ENCODE measurements around the gene MYL6B. TPM values are rescaled to one million over a fixed set of nuclear protein-coding genes. Genes with fewer than 3 reads are reported as not detected.

MYL6B gene
- total RNA-seq, 2 experiments from 2014 or later, result 6.2 to 6.4 TPM

DNA sequence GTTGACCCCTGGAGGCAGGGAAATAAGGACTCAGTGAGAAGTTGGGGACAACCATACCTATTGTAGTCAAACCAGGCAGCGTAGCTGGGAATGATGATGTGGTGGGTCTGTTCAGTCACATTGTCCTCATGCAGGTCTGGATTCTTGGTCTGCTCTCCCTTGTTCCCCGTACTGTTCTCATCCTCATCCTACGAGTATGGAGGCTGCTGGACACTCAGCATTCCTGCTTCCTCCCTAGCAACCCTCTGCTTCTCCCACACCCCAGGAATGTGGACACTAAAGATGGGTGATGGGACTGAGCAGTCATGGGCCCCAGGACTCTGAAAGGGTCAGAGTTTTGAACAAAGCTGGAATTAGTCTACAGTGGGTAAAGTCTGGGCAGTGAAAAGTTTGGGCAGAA is 26.0 kb downstream of the MYL6B start:
- Mint-ChIP-seq H3K4me1 (ENCODE audit: low read depth) (no peaks in the 10 kb centered on the region), H3K4me3 (no peak overlapping the region), H3K27me3 (no peaks in the 10 kb centered on the region), H3K27ac (no peak overlapping the region), H3K9me3 (no peaks in the 10 kb centered on the region), H3K36me3 (ENCODE audit: low read depth) (peaks cover 87% of the 10 kb centered on the region)
- no peaks in the 10 kb centered on the region for H3K9me3 ChIP-seq (ENCODE audit: control insufficient read depth in 1 of 2, insufficient read depth in 1 of 2, low read length in 2 of 2)
- no peaks in the 10 kb centered on the region for H3K4me1 ChIP-seq (ENCODE audit: insufficient read depth, low read length)
- H3K4me3 ChIP-seq (ENCODE audit: low read length), result no peak overlapping the region
- ChIA-PET CTCF (interaction anchor here (1.0 to 2.3 kb wide), 3 partner anchors 11 to 52 kb away, joined by 3 to 6 read pairs (median 4); partner anchors contain the start of gene SMARCC2), POLR2A (interaction anchor here (0.8 to 0.9 kb wide), 2 partner anchors 11 to 20 kb away, joined by 3 to 4 read pairs; partner anchors contain the start of genes MYL6 and SMARCC2)
- TF ChIP-seq CTCF (IDR thresholded peaks at IDR 0.05), result no peak
- H3K27me3 ChIP-seq (ENCODE audit: control insufficient read depth in 1 of 2, insufficient read depth in 2 of 2, low read length in 2 of 2), result no peaks in the 10 kb centered on the region
- no peak overlapping the region for H3K27ac ChIP-seq (ENCODE audit: low read depth in 1 of 2, low read length in 2 of 2)
- no peak for ATAC-seq (ENCODE audit: poor library complexity)
- H3K36me3 ChIP-seq (ENCODE audit: insufficient read depth, low read length), result peaks cover 77% of the 10 kb centered on the region
- no peak for DNase-seq
- intact Hi-C loops (cut with DNase I, micrococcal nuclease), result no loop called here

- no peaks in the 10 kb centered on the region for H3K9me3 ChIP-seq (ENCODE audit: control insufficient read depth in 1 of 2, insufficient read depth in 1 of 2, low read length in 2 of 2)
- TF ChIP-seq CTCF (IDR thresholded peaks at IDR 0.05), result no peak
- Mint-ChIP-seq H3K4me1 (ENCODE audit: low read depth) (peaks cover 35% of the 10 kb centered on the region), H3K27me3 (peaks cover 5% of the 10 kb centered on the region), H3K9me3 (no peaks in the 10 kb centered on the region), H3K27ac (peak overlapping the region; percentile 99), H3K36me3 (ENCODE audit: low read depth) (peaks cover 74% of the 10 kb centered on the region), H3K4me3 (peak overlapping the region; percentile 70)
- no peak overlapping the region for H3K4me3 ChIP-seq (ENCODE audit: low read length)
- intact Hi-C loops (cut with DNase I, micrococcal nuclease), result loop anchor here in 1 of 2 experiments (5.0 kb wide), 2 partner anchors 35 to 445 kb away; partner anchors contain the start of genes GDF11 and MYL6B
- peaks cover 33% of the 10 kb centered on the region for H3K4me1 ChIP-seq (ENCODE audit: insufficient read depth, low read length)
- POLR2A ChIA-PET, result interaction anchor here (4.1 kb wide), 1 partner anchor 59 kb away, joined by 113 read pairs; the partner anchor contains the start of gene ESYT1
- no peak overlapping the region for H3K27ac ChIP-seq (ENCODE audit: low read depth in 1 of 2, low read length in 2 of 2)
- CTCF ChIA-PET, result interaction anchor here (3.9 to 4.7 kb wide), 2 partner anchors 26 to 60 kb away, joined by 42 to 138 read pairs; partner anchors contain the start of gene ESYT1
- no peaks in the 10 kb centered on the region for H3K27me3 ChIP-seq (ENCODE audit: control insufficient read depth in 1 of 2, insufficient read depth in 2 of 2, low read length in 2 of 2)
- no peak for DNase-seq
- peaks cover 48% of the 10 kb centered on the region for H3K36me3 ChIP-seq (ENCODE audit: insufficient read depth, low read length)
- ATAC-seq (ENCODE audit: poor library complexity), result no peak
Measured at GRCh38 chr12:56186957-56187356, 34.6 kb downstream of the MYL6B start.

- Histone ChIP-seq H3K27ac (ENCODE audit: low read depth in 1 of 2, low read length in 2 of 2) (peak overlapping the region; percentile 65 to 75), H3K27me3 (ENCODE audit: control insufficient read depth in 1 of 2, insufficient read depth in 2 of 2, low read length in 2 of 2) (no peaks in the 10 kb centered on the region), H3K4me3 (ENCODE audit: low read length) (peak overlapping the region; percentile 96), H3K4me1 (ENCODE audit: insufficient read depth, low read length) (peaks cover 33% of the 10 kb centered on the region), H3K9me3 (ENCODE audit: control insufficient read depth in 1 of 2, insufficient read depth in 1 of 2, low read length in 2 of 2) (no peaks in the 10 kb centered on the region), H3K36me3 (ENCODE audit: insufficient read depth, low read length) (peaks cover 37% of the 10 kb centered on the region)
- peak overlapping the region; percentile 99 for H3K27ac Mint-ChIP-seq
- H3K27me3 Mint-ChIP-seq, result peaks cover 5% of the 10 kb centered on the region
- H3K9me3 Mint-ChIP-seq, result no peaks in the 10 kb centered on the region
- ChIA-PET POLR2A (interaction anchor here (0.7 to 4.1 kb wide), 16 partner anchors 12 to 450 kb away, joined by 3 to 116 read pairs (median 10); partner anchors contain the start of genes COQ10A, ESYT1, MYL6 and MYL6B), CTCF (interaction anchor here (0.6 to 4.7 kb wide), 8 partner anchors 13 to 83 kb away, joined by 3 to 138 read pairs (median 20); partner anchors contain the start of genes ESYT1, MYL6B, RPL41 and ZC3H10)
- peak overlapping the region; percentile 96 for H3K4me3 Mint-ChIP-seq
- H3K36me3 Mint-ChIP-seq (ENCODE audit: low read depth), result peaks cover 65% of the 10 kb centered on the region
- peaks cover 44% of the 10 kb centered on the region for H3K4me1 Mint-ChIP-seq (ENCODE audit: low read depth)
- intact Hi-C loops (cut with DNase I, micrococcal nuclease), result loop anchor here (1.0 to 5.0 kb wide), 9 partner anchors 27 to 446 kb away; partner anchors contain the start of genes MYL6B (in 2 of the 2), GDF11 (in 1 of the 2) and ZC3H10 (in 1 of the 2)
- TF ChIP-seq CTCF (IDR thresholded peaks at IDR 0.05), result no peak
- DNase-seq (peak in 3 of 14 experiments; percentile 19 to 37 (median 25)), ATAC-seq (ENCODE audit: poor library complexity) (no peak)
Measured at GRCh38 chr12:56188131-56188777, 35.9 kb downstream of the MYL6B start.
